ENCODE data around the gene SCN8A. TPM values are rescaled to one million over a fixed set of nuclear protein-coding genes. Genes with fewer than 3 reads are reported as not detected.

SCN8A gene
- total and polyA plus RNA-seq, 8 donors, result 0.26 to 3.3 (median 1.3) TPM

DNA sequence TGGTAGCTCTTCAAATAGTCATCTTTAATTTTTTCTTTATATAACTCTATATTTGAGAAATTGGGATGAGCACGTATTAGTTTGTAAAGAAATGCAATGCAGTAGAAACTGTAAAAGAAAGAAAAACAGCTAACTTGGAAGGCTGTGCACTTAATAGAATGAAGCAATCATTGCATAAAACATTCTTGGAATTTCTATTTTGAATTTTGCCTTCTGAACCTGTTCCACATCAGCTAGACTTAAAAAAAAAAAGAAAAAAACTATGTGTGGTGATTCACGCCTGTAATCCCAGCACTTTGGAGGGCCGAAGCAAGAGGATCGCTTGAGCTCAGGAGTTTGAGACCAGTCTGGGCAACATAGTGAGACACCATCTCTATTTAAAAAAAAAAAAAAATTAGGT lies 29.4 kb downstream of the SCN8A start:
- no peak overlapping the region for H3K27ac ChIP-seq
- TF ChIP-seq CTCF (IDR thresholded peaks at IDR 0.05), result no peak
- DNase-seq (no peak), ATAC-seq (no peak)
- no peaks in the 10 kb centered on the region for H3K36me3 ChIP-seq
- no peaks in the 10 kb centered on the region for H3K4me1 ChIP-seq
- no peaks in the 10 kb centered on the region for H3K9me3 ChIP-seq
- intact Hi-C loops (cut with DNase I), result no loop called here
- H3K4me3 ChIP-seq, result no peak overlapping the region
- peaks cover 0 to 4% of the 10 kb centered on the region in 2 donors for H3K27me3 ChIP-seq

DNA sequence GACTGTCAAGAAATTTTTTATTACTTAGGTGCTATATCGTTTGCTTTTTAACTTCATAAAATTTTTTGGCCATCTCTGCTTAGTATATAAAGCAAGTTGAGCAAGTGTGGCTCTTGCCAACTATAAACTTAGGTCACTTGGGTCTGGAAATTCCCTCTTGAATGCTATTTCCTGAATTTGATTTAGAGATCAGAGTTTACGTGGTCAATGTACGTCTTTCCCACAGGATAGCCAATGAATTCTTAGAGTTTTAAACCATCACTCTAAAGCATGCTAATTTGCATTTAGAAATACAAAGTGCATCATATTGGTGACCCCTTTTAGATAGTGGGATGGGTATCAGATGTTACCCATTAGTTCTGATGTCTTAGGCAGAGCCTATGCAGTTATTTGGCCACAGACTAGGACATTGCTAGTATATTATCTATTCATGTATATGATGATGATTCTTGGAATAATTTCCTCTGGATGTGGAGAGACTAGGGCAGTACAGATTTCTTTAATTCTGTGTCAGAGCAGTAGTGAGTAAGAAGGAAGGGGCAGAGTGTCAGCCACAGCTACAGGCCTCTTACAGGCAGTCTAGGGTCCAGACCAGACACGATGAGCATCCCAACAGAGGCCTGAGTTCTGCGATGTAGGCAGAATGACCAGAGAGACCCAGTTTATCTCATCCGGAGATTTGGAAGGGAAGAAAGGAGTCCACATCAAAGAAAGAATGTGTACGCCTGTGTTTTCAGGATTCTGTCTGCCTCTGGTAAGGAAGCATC lies 30.3 kb downstream of the SCN8A start:
- no peak overlapping the region for H3K27ac ChIP-seq
- H3K4me3 ChIP-seq, result no peak overlapping the region
- H3K9me3 ChIP-seq, result no peaks in the 10 kb centered on the region
- no peaks in the 10 kb centered on the region for H3K4me1 ChIP-seq
- ATAC-seq (no peak), DNase-seq (no peak)
- intact Hi-C loops (cut with DNase I), result no loop called here
- TF ChIP-seq CTCF (IDR thresholded peaks at IDR 0.05), result no peak
- H3K36me3 ChIP-seq, result no peaks in the 10 kb centered on the region
- peaks cover 0 to 4% of the 10 kb centered on the region in 2 donors for H3K27me3 ChIP-seq

- DNase-seq (no peak), ATAC-seq (no peak)
- no peaks in the 10 kb centered on the region for H3K9me3 ChIP-seq
- no peaks in the 10 kb centered on the region for H3K36me3 ChIP-seq
- H3K27ac ChIP-seq, result no peak overlapping the region
- no peak for TF ChIP-seq CTCF (IDR thresholded peaks at IDR 0.05)
- intact Hi-C loops (cut with DNase I), result no loop called here
- no peaks in the 10 kb centered on the region for H3K27me3 ChIP-seq
- no peaks in the 10 kb centered on the region for H3K4me1 ChIP-seq
- H3K4me3 ChIP-seq, result no peak overlapping the region
Observed at GRCh38 chr12:51622564-51622963, 31.5 kb downstream of the SCN8A start.

DNA sequence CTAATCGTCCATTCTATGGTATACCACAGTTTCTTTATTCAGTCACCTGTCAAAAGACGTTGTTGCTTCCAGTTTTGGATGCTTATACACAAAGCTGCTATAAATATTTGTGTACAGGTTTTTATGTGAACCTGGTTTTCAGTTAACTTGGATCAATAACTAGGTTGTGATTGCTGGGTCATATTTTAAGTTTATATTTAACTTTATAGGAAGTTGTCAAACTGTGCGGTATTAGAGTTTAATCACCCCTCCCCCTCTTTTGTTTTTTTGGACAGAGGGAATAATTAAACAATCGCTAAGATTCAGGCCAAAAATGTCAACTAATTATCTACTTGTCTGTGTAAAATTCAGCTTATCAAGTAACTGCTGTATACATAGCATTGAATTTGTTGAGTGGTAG lies 34.3 kb downstream of the SCN8A start:
- intact Hi-C loops (cut with DNase I), result no loop called here
- DNase-seq, result no peak
- H3K36me3 ChIP-seq, result no peaks in the 10 kb centered on the region
- H3K27me3 ChIP-seq, result no peaks in the 10 kb centered on the region
- H3K4me1 ChIP-seq, result no peaks in the 10 kb centered on the region
- no peak overlapping the region for H3K27ac ChIP-seq
- H3K9me3 ChIP-seq, result no peaks in the 10 kb centered on the region
- H3K4me3 ChIP-seq, result no peak overlapping the region
- TF ChIP-seq CTCF (IDR thresholded peaks at IDR 0.05), result no peak
- no peak for ATAC-seq

GRCh38 chr12:51626115-51626514 lies 35.1 kb downstream of the SCN8A start:
- H3K9me3 ChIP-seq, result no peaks in the 10 kb centered on the region
- no peak for ATAC-seq
- TF ChIP-seq CTCF (IDR thresholded peaks at IDR 0.05), result no peak
- H3K27ac ChIP-seq, result no peak overlapping the region
- no peaks in the 10 kb centered on the region for H3K27me3 ChIP-seq
- intact Hi-C loops (cut with DNase I), result no loop called here
- H3K36me3 ChIP-seq, result no peaks in the 10 kb centered on the region
- H3K4me3 ChIP-seq, result no peak overlapping the region
- no peak for DNase-seq
- H3K4me1 ChIP-seq, result no peaks in the 10 kb centered on the region
